ENCODE results near the gene ATP1B3.

- TF ChIP-seq CTCF (optimal IDR thresholded peaks at IDR 0.05 in 1 of 3, IDR thresholded peaks at IDR 0.05 in 1 of 3, conservative IDR thresholded peaks at IDR 0.05 in 1 of 3; ENCODE audit: extremely low read depth in 1 of 3, insufficient read depth in 2 of 3, low read length in 3 of 3): no peak
- no peak for TF ChIP-seq EZH2 (IDR thresholded peaks at IDR 0.05; ENCODE audit: low read length)
These were observed 63.3 kb downstream of the ATP1B3 start for GRCh38 chr3:141939759-141940158.

Measured in keratinocyte (primary cell).